GM18519 (cell line): ENCODE data around the gene FSD1.
"Not testable (repeated sequence)": the region's sequence is repeated elsewhere in the genome, so short reads cannot be mapped to it uniquely, and the experiment has no call there.

Source experiments
- ATAC-seq: cut with Tn5 transposase; IDR thresholded peaks from one replicate; pipeline ENCODE4 v1.9.1; 2021; ENCODE audit warnings: mild to moderate bottlenecking, moderate library complexity; ENCODE audit not compliant: unreplicated experiment, low FRiP score

FSD1 gene

GRCh38 chr19:4304538-4305256, at the start of gene FSD1:
TSS of gene FSD1 (plus strand) at chr19:4304598. CDS start at chr19:4304747, 149 bp downstream.
- no peak for ATAC-seq

GRCh38 chr19:4256563-4256962, 47.8 kb upstream of the FSD1 start:
- ATAC-seq, result no peak

- ATAC-seq, result no peak
Measured at GRCh38 chr19:4257025-4257424, 47.4 kb upstream of the FSD1 start.

- no peak for ATAC-seq
Measured at GRCh38 chr19:4258181-4258580, 46.2 kb upstream of the FSD1 start.

GRCh38 chr19:4260613-4261191, 43.7 kb upstream of the FSD1 start:
- no peak for ATAC-seq

GRCh38 chr19:4264812-4265211, 39.6 kb upstream of the FSD1 start:
- ATAC-seq, result no peak

GRCh38 chr19:4266253-4267000, 38.0 kb upstream of the FSD1 start:
- ATAC-seq, result no peak

GRCh38 chr19:4267101-4267900, 37.1 kb upstream of the FSD1 start:
- no peak for ATAC-seq

GRCh38 chr19:4267901-4268815, 36.2 kb upstream of the FSD1 start:
- no peak for ATAC-seq

GRCh38 chr19:4268816-4269430, 35.5 kb upstream of the FSD1 start:
- ATAC-seq, result no peak

- no peak for ATAC-seq
Measured at GRCh38 chr19:4272894-4273293, 31.5 kb upstream of the FSD1 start.

GRCh38 chr19:4274321-4274686, 30.1 kb upstream of the FSD1 start:
- not testable (repeated sequence) for ATAC-seq

GRCh38 chr19:4277191-4277696, 27.2 kb upstream of the FSD1 start:
- ATAC-seq, result no peak

GRCh38 chr19:4278010-4278409, 26.4 kb upstream of the FSD1 start:
- no peak for ATAC-seq

- no peak for ATAC-seq
Measured at GRCh38 chr19:4278419-4279266, 25.8 kb upstream of the FSD1 start, which contains the start of gene SHD. TSS of gene SHD (plus strand) at chr19:4279266. CDS start at chr19:4280064, 798 bp downstream.

- no peak for ATAC-seq
Measured at GRCh38 chr19:4279267-4279529, 25.2 kb upstream of the FSD1 start.

GRCh38 chr19:4279530-4280422, 24.6 kb upstream of the FSD1 start:
- no peak for ATAC-seq
